ENCODE data around the gene SLC26A8.
"Not testable (repeated sequence)": the region's sequence is repeated elsewhere in the genome, so short reads cannot be mapped to it uniquely, and the experiment has no call there.

Gene SLC26A8

DNA sequence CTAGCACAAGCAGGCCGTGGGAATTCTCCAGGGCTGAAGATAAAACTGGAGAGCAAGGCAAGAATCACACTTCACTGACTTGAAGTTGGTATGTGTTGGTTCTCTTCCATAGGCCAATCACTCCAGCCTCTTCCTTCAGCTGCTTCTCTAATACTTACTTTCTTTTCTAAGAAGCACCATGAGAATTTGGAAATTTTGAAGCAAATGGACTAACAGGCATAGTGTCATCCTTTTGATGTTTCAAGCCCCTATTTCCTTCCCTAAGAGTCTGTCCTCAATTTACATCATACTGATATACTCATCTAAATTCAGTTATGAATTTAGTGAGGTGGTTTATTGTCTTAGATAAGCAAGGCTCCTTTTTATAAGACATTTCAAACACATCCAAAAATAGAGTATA lies 24.0 kb downstream of the SLC26A8 start:
- DNase-seq, result no peak

DNA sequence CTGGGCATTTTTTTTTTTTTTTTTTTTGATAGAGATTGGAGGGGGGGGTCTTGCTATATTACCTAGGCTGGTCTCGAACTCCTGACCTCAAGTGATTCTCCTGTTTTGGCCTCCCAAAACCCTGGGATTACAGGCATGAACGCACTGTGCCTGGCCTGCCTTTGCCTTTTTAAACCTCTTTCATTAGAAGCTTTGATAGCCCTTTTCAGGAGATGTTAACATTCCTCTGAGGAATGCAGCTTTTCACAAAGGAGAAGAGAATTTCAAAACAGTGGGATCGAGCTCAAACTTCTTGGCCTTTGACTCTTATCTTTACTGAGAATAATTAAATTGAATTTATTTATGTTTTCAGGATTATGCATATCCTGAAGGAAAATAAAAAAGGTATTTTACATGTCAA lies 31.3 kb downstream of the SLC26A8 start:
- DNase-seq, result no peak

DNA sequence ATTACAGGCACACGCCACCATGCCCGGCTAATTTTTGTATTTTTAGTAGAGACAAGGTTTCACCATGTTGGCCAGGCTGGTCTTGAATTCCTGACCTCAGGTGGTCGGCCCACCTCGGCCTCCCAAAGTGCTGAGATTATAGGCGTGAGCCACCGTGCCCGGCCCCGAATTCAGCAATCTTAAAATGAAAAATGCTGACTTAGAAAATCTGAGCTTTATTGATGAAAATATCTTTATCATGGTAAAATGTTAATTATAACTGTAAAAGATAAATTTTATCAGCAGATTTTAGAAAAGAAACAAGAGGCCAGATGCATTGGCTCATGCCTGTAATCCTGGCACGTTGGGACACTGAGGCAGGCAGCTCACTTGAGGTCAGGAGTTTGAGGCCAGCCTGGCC lies 36.4 kb downstream of the SLC26A8 start:
- not testable (repeated sequence) for DNase-seq

DNA sequence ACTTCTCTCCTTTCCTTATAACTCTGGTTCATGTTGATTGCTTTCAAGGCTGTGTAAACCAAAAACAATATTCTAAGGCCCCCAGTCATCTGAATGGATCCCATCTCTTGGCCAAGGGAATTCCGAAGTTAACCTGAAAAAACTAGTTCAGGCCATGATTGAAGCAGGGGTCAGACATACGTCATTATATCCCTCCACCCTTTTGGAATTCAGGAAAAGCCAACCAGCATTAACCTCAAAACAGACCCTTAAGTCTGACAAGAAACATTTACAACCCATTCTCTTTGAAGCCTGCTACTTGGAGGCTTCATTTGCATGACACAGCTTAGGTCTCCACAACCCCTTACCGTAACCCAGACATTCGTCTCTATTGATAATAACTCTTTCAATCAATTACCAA lies 39.7 kb downstream of the SLC26A8 start:
- no peak for DNase-seq

DNA sequence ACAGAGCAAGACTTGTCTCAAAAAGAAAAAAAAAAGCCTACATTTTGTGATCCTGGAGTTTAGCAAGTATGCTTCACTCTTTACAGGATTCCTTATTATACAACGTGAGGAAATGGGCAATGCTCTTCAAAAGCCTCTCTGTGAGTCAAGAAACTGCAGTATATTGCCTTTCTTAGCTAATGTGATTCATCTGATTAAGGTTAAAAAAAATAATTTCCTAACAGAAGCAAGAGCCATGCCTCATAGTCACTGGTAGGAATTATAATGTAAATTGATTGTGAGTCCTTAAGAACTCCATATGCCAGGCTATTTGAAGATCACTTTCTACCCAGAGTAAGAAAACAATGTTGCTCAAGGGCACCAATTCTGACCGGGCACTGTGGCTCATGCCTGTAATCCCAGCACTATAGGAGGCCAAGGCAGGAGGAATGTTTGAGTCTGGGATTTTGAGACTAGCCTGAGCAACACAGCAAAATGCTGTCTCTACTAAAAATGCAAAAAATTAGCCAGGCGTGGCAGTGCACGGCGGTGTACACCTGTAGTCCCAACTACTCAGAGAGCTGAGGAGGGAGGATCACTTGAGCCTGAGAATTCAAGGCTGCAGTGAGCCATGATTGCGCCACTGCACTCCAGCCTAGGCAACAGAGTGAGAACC lies 43.3 kb downstream of the SLC26A8 start:
- DNase-seq, result no peak

DNA sequence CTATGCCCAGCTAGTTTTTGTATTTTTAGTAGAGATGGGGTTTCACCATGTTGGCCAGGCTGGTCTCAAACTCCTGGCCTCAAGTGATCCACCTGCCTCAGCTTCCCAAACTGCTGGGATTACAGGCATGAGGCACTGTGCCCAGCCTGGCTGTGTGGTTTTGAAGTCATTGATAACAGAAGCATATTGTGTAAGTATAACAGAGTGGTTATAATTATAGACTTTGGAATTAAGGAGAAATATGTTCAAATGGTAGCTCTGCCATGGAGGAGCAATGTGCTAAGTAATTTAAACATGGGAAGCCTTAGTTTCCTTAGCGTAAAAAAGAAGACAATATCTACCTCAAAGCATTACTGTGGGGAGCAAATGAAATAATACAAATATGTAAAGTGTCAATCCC lies 44.3 kb downstream of the SLC26A8 start:
- DNase-seq, result not testable (repeated sequence)

DNA sequence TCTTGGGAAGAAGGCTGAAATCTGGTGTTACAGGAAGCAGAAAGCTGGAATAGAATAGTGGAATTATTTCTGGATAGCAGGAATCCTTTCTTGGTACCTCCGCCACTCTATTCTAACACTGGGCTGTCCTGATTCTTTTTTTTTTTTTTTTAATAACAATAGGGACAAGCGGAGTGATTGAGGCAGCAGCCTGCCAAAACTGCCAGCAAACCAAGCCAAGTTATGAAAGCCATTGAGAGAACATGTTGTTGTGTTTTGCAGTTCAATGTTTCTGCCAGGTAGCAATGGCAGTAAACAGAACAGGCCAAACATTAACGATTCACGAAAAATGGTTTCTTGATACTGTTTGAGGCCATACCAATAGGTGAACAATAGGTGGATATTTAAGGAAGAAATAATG lies 47.1 kb downstream of the SLC26A8 start:
- DNase-seq, result no peak

DNA sequence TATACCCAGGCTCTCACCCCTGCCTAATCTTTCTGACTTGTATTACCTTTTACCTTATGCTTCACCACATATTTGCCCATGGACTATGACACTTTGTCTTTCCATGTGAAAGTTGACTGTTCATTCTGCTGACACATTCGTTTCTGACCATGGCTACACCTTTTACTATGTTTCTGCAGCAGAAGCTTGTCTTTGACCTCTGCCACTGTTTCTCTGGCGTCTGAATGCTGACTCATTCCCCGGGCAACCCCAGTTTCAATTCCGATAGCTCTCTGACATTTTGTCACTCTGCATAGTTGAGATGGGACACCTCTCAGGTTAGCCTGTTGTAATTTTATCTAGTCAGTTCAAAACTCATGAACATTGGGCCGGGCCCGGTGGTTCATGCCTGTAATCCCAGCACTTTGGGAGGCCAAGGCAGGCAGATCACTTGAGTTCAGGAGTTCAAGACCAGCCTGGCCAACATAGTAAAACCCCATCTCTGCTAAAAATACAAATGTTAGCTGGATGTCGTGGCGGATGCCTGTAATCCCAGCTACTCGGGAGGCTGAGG lies 50.7 kb downstream of the SLC26A8 start:
- no peak for DNase-seq

DNA sequence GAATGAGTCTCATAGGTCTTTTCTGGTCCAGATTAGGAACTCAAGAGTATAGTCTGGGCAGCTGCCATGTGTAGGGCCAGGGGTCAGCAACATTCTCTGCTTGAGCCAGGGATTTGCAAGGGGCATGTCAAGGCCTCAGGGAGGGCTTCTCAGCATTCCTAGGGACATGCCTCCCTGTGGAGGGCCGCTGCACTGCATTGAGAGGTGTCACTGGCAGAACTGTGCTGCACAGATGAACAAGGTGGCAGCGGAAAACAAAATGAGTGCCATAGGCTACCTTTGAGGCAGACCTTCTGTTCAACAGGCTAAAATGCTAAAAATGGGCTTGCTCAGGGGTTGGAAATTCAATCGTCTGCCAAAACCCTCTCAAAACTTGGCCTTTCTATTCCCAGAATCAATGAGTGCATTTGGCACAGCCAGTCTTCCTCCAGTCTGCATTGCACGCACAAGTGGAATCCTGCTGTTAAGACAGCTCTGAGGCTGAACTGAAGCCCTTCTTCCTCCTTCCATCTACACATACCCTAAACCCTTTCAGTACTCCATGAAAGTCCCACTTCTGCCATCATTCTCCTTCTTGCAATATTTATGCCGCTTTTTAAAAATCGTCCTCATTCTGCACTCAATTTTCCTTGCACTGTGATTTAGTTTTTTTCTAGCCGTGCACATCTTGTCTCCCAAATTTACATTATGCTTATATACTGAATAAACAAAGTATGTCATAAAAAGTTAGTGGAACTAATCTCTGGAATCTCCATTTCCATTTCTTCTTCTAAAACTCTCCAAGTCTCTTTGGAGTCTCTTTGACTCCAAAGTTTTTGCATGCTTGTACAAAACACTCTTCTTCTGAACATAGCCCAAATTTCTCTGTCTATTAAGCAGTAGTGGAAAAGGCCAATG lies 51.7 kb downstream of the SLC26A8 start:
- no peak for DNase-seq

DNA sequence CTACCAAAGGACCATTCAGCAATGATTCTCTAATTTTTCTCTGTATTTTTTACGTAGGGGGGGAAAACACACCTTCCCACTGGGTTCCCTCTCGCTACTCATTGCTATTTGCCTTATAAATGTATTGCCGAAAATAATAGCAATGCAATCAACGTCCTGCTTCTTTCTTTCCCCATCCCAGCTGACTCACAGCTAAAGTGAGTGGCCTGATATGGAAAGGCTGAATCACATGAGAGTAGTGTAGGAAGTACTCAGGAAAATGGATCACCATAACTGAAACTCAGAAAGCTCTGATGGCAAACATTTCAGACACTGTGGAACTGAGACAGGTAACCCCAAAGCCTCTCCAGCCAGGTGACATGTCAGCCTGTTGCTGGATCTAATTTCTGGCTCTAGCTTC lies 54.3 kb downstream of the SLC26A8 start:
- no peak for DNase-seq

DNA sequence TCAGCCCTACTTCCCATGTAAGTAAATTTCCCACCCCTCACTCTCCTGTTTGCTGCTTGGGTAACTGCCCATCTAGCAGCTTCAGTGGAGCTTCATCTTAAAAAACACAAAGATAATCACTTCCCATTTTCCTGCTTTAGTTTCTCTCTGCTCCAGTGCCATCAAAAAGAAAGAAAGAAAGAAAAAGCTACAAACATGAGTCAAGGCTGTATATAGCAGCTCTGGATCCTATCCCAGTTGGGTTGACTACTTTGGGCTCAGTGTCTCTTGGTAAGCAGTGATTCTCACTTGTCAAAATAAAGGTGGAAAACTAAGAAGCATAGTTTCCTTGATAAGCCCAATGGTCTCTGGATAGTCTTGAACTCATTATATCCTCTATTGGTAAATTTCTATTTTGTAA lies 54.8 kb downstream of the SLC26A8 start:
- no peak for DNase-seq

DNA sequence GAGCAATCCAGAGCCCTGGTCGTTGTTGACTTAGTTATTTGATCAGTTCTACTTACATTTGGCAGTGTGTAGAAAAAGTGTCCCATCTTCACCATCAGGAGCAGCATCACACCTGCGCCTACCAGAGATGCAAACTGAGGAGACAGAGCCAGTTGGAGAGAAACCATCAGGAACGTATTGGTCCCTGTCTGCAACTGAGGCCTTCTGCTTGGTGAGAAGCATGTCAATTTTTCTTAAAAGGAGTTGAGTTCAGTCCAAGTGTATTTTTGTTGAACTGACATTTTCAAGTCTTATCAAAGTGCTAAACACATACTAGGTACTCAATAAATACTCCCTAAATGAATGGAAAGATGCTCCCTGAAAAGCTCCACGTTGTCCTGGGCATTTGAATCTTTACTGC lies 55.6 kb downstream of the SLC26A8 start:
- DNase-seq, result no peak

DNA sequence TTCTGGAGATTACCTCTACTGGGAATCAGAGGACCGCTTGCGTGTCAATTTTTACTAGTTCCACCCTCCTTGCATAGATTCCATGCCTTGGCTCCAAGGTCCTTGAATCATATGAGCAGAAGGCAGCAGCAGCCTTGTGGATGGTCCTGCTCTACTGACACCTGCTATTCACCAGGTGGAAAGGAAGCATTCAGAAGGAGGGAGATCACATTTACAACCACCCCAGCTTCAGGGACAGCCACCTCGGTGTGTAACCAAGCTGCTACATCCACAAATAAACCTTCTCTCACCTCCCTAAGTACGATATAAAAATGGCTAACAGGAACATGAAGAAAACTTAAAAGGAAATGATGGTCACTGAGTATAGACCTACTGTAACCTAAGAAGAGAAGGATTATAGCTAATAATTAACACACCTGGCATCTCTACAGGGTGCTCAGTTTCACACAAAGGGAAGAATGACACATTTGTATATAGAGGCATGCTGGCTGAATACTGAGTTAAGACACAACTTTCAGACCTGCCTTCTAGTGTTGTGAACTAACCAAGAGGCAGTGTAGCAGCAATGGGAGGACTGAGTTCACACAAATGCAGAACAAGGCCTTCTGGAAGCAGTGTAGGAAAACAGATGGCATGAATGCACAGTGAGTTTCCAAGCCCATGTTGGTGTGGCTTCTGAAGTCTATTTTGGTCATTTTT lies 57.2 kb downstream of the SLC26A8 start:
- no peak for DNase-seq

DNA sequence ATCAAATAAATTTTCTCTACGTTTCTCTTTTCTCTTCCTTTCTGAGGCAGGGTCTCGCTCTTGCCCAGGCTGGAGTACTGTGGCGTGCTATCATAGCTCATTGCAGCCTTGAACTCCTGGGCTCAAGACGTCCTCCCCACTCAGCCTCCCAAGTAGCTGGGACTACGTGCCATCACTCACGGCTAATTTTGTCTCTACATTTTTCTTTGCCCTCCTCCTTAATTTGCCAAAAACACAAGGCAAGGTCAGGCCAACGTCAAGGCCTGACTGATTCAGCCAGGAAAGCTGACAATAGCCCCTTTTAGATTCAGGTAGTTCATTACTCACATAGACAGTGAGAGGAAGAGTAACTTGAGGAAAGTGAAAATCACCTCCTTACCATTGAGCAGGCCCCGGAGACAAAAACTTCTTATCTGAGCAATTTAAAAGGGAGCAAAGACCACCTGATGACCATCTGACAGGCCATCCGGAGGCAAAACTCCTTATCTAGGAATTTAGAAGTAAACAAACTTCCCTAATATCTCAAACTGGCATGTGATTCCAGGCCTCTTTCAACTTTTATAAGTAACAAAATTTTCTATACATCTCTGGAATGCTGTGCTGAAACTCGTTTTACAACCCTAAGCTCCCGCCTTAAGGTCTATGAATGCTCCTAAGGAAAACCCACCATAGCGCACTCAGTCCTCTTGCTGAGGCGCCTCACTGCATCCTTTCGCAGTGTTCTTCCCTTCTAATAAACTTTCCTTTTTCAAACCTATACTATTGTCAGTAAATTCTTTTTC lies 61.5 kb downstream of the SLC26A8 start:
- no peak for DNase-seq

DNA sequence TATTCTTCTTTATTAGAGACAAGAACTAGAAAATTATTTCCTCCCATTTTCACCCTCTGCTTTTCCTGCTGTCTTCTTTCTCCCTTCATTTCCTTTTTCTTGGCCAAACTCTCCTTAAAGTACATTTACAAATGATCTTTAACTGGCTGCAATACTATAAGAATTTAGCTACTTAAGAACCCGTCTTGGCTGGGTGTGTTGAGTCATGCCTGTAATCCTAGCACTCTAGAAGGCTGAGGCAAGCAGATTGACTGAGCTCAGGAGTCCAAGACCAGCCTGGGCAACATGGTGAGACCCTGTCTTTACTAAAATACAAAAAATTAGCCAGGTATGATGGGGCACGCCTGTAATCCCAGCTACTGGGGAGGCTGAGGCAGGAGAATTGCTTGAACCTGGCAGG lies 64.3 kb downstream of the SLC26A8 start:
- no peak for DNase-seq

DNA sequence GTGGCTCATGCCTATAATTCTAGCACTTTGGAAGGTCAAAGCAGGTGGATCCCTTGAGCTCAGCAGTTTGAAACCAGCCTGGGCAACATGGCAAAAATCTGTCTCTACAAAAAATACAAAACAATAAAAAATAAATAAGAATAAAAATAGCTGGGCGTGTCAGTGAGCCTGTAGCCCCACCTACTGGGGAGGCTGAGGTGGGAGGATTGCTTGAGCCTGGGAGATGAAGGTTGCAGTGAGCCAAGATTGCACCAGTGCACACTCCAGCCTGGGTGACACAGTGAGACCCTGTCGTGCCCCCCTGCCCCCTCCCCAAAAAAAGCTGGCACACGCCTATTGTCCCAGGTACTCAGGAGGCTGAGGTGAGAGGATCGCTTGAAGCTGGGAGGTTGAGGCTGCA lies 68.5 kb downstream of the SLC26A8 start:
- no peak for DNase-seq

DNA sequence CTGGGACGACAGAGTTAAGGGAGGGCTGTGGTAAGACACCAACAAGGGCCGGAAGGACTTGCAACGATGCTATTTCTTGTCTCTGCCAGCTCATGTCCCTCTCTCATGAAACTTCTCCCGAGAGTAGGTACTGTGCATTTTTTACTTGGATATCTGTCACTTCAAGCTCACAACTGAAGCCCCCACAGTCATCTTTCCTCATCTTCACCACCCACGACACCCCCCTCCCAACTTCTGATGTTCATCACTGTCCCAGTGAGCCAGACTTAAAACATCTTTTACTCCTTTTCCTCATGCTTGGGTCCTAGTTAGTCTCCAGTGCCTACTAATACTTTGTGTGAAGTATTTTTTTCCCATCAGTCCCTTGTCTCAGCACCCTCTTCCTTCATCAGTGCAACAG lies 68.9 kb downstream of the SLC26A8 start:
- no peak for DNase-seq

DNA sequence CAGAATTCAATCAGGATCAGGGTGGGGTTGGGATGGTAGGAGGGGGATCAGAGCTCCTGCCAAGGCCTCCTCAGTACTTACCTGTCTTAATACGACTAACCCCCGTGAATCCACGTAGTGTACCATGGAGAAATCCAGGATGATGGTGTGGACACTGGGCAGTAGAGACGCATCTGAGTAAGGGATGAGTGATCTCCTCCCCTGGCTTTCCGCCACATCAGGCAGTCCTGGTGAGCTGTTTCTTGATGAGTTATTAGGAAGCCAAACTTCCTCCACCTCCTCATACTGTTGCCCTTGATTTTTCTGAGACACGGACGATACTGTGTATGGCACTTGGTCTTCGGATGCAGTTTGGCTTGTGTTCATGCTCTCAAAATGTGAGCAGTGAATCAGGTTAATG lies 69.4 kb downstream of the SLC26A8 start:
- no peak for DNase-seq

DNA sequence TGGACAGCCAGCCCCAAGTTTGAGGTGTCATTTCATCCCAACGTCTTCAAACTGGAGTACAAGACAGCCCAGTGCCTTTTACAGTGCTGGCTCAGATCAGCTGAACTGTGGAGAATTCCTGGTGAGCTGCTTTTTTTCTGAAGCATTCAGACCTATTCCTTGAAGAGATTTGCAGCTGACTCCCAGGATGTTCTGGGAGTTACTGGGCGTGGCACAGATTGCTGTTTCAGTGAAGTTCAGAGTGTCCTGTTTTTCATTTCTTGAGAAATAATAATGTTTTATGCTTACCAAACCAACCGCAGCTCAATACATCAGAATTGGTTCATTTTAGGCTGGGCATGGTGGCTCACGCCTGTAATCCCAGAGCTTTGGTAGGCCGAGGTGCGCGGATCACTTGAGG lies 70.1 kb downstream of the SLC26A8 start:
- no peak for DNase-seq

DNA sequence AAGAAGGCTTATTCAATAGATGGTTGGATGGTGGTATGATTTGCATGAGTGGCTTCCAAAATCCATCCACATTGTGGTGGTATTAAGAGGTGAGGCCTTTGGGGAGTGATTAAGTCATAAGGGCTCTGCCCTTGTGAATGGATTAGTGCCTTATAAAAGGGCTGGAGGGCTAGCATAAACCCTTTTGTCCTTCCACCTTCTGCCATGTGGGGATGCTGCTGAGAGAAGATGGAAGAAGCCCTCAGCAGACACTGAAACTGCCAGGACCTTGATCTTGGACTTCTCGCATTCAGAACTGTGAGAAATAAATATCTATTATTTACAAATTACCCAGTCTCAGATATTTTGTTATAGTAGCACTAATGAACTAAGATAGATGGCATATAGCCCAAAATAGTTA lies 75.7 kb downstream of the SLC26A8 start:
- DNase-seq, result no peak

DNA sequence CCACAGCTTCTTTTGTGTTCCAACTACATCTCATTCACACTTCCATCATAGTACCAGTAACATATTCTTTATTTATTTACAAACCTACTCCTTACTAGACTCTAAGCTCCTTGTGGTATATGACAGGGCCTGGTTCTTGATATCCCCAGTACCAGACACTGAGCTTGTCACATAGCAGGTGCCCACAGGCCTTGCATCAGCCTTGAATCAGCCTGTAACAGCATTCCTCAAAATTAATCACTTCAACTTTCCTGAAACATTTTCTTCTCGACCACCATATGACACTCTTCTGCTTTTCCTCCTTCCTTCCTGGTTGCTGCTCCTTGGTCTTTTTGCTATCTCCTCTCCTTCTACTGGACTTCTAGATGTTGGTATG lies 78.8 kb downstream of the SLC26A8 start:
- no peak for DNase-seq

DNA sequence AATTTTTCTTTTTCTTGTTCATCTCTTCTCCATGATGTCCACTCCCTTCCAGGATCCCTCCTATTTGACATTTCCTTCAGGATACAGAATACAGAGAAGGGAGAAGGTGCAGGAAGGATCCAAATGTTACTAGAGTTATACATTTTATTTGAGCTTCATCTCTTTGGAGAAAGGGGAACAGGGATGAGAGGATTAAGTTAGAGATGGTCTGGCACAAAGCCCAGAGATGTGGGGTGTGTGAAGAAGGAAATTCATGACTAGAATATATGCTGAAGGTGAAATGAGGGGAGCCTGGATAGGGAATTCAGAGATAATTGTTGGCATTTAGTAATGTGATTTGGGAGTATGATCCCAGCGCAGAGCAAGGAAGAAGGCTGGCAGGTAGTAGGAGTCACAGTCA lies 81.1 kb downstream of the SLC26A8 start:
- DNase-seq, result no peak

DNA sequence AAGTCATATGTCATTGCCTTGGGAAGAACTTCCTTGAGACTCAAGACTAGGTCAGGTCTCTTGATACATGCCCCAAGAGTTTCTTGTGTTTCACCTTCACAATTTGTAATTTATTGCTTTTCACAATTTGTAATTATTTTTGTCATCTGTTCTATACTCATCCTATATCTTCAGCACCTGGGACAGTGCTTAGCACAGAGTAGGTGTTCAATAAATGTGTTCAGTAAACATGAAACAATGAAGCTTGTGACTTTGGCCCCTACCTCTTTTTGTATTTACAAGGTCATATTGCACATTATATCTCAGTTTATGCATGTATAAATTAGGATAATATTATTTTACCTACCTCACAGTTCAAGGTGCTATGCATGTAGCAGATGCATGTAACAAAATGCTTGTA lies 82.1 kb downstream of the SLC26A8 start:
- DNase-seq, result no peak
